C4-2B (cell line): ENCODE results near the gene L3MBTL4.

Source experiments
- H3K27ac ChIP-seq: fragments of 450-650 bp; 2 replicates; pipeline ENCODE4 v1.5.1; 2017
- ZFX ChIP-seq: fragments of 450-650 bp; IDR thresholded peaks from 2 replicates; pipeline ENCODE4 v1.6.1; 2017
- TF ChIP-seq, protein P1 (sequence below): fragments of 450-650 bp; conservative IDR thresholded peaks from 2 replicates; pipeline ENCODE4 v1.5.1; 2017; ENCODE audit warnings: mild to moderate bottlenecking

The L3MBTL4 gene

DNA sequence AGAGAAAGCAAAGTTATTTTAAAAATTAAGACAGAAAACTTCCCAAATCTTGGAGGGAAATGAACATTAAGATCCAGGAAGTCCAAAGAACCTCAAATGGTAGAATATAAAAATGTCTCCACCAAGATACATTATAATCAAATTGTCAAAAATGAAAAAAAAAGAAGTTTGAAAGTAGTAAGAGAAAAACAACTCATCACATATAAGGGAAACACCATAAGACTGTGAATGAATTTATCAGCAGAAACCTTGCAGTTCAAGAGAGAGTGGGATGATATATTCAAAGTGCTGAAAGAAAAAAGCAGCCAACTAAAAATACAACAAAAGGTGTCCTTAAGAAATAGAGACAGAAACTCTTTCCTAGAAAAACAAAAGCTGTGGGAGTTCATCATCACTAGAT is 73.0 kb downstream of the L3MBTL4 start:
- no peak for TF ChIP-seq ZFX
- TF ChIP-seq, protein P1, sequence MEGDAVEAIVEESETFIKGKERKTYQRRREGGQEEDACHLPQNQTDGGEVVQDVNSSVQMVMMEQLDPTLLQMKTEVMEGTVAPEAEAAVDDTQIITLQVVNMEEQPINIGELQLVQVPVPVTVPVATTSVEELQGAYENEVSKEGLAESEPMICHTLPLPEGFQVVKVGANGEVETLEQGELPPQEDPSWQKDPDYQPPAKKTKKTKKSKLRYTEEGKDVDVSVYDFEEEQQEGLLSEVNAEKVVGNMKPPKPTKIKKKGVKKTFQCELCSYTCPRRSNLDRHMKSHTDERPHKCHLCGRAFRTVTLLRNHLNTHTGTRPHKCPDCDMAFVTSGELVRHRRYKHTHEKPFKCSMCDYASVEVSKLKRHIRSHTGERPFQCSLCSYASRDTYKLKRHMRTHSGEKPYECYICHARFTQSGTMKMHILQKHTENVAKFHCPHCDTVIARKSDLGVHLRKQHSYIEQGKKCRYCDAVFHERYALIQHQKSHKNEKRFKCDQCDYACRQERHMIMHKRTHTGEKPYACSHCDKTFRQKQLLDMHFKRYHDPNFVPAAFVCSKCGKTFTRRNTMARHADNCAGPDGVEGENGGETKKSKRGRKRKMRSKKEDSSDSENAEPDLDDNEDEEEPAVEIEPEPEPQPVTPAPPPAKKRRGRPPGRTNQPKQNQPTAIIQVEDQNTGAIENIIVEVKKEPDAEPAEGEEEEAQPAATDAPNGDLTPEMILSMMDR = no peak
- H3K27ac ChIP-seq = no peak overlapping the region

GRCh38 chr18:6341303-6341702 is 73.4 kb downstream of the L3MBTL4 start:
- H3K27ac ChIP-seq = no peak overlapping the region
- TF ChIP-seq, protein P1 = no peak
- TF ChIP-seq ZFX = no peak

GRCh38 chr18:6340121-6340520 is 74.6 kb downstream of the L3MBTL4 start:
- no peak overlapping the region for H3K27ac ChIP-seq
- no peak for TF ChIP-seq ZFX

DNA sequence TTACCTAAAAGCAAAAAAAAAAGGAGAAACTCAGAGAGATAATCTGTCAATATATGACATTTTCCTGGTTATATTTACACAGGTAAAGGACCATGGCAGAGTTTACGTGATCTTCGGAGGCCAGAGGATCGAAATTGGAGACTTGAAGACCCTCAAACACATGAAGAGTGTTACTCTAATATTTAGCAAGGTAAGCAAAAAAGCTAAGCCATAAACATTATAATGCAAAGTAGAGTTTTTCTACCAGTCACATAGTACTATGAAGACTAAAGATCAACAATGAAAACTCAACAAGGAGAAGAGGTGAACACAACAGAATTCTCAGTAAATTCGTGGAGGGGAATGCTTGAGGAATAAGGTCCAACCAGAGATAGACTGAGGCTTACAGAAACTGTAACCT is 78.5 kb downstream of the L3MBTL4 start:
- no peak overlapping the region for H3K27ac ChIP-seq
- TF ChIP-seq, protein P1 = no peak
- no peak for TF ChIP-seq ZFX

DNA sequence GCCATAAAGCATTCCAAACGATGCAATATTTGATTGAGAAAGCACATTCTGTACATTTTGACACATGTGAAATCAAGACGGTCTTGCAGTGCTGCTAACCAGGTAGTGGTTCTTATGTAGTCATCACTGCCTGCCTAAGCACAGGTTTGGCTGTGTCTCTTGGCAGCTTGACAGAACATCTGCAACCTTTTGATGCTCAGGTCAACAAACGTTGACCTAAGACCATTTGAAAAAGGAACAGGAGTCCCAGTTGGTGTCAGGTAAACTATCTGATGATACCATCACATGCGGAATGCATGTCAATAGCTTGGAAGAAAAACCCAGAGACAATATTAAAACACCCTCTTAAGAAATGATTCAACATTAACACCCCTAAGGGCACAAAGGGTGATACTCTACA is 80.7 kb downstream of the L3MBTL4 start:
- no peak overlapping the region for H3K27ac ChIP-seq
- TF ChIP-seq, protein P1 = no peak
- TF ChIP-seq ZFX = no peak

DNA sequence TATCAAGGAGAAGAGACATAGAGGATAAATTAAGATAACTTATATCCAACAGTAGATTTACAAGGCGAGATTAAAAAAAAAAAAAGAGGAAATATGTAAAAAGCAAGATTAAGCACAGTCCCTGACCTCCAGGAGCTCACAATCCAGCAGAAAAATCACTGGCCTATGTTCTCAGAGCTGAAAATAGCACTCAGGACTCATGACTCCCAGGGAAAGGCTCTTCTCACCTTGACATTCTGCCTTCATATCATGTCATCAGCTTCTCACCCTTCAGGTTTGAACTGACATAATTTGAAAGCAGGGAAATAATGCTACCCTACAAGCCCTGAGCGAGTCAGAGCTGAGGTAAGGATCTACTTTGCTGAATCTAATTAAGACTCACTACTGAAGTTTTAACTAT is 82.8 kb downstream of the L3MBTL4 start:
- no peak overlapping the region for H3K27ac ChIP-seq
- TF ChIP-seq, protein P1 = no peak
- no peak for TF ChIP-seq ZFX

DNA sequence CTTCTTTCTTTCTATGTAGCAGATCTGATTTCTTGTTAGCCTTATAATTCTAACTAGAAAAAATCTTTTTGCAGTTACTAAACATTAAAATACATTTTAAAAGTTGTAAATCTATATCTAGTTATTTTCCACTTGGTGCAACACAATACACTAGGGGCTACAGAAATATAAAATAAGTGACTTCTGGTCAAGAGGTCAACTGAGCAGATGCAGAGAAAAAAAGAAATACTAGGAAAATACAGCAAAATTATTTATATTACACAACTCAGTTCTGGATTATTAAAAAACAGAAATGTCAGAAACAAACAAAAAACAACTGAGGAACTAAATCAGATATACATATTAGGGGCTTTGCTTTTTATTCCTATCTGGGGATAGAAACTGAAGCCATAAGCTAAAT is 83.9 kb downstream of the L3MBTL4 start:
- H3K27ac ChIP-seq = no peak overlapping the region
- TF ChIP-seq, protein P1 = no peak
- no peak for TF ChIP-seq ZFX

GRCh38 chr18:6328621-6329010 is 86.1 kb downstream of the L3MBTL4 start:
- no peak overlapping the region for H3K27ac ChIP-seq
- no peak for TF ChIP-seq ZFX
- TF ChIP-seq, protein P1 = no peak
